Amniotic stem cell (primary cell): ENCODE results near the gene ADPRM.
"Not testable (repeated sequence)": the region's sequence is repeated elsewhere in the genome, so short reads cannot be mapped to it uniquely, and the experiment has no call there.

Source experiments
- DNase-seq: peaks from one replicate; lab custom pipeline; 2025; lab: John Stamatoyannopoulos, UW

ADPRM gene

GRCh38 chr17:10702574-10702973 is 5.2 kb downstream of the ADPRM start:
- no peak for DNase-seq

- DNase-seq = no peak
These were observed 8.3 kb downstream of the ADPRM start for GRCh38 chr17:10705727-10706126.

GRCh38 chr17:10713318-10713717 is 15.9 kb downstream of the ADPRM start:
- no peak for DNase-seq

GRCh38 chr17:10716218-10716617 is 18.8 kb downstream of the ADPRM start:
- DNase-seq = no peak

- no peak for DNase-seq
These were observed 21.2 kb downstream of the ADPRM start for GRCh38 chr17:10718547-10718946.

- no peak for DNase-seq
These were observed 27.3 kb downstream of the ADPRM start for GRCh38 chr17:10724546-10725195.

- DNase-seq = no peak
These were observed 27.9 kb downstream of the ADPRM start for GRCh38 chr17:10725262-10725661.

GRCh38 chr17:10726196-10726595 is 28.8 kb downstream of the ADPRM start:
- no peak for DNase-seq

GRCh38 chr17:10727192-10727591 is 29.8 kb downstream of the ADPRM start:
- DNase-seq = no peak

GRCh38 chr17:10728331-10728892 is 31.0 kb downstream of the ADPRM start:
- no peak for DNase-seq

GRCh38 chr17:10729334-10730193 is 32.2 kb downstream of the ADPRM start, which contains the start of gene TMEM220:
Gene TMEM220, minus strand, starts transcription at chr17:10730023. Its CDS starts 172 bp downstream, at chr17:10729851.
- peak; percentile 22 for DNase-seq

GRCh38 chr17:10730247-10730646 is 32.9 kb downstream of the ADPRM start:
- not testable (repeated sequence) for DNase-seq

- no peak for DNase-seq
These were observed 34.0 kb downstream of the ADPRM start for GRCh38 chr17:10731408-10731879.

GRCh38 chr17:10732121-10732520 is 34.7 kb downstream of the ADPRM start:
- DNase-seq = not testable (repeated sequence)

GRCh38 chr17:10733666-10734065 is 36.3 kb downstream of the ADPRM start:
- DNase-seq = no peak

- no peak for DNase-seq
These were observed 37.9 kb downstream of the ADPRM start for GRCh38 chr17:10735251-10735650.

- no peak for DNase-seq
These were observed 38.4 kb downstream of the ADPRM start for GRCh38 chr17:10735821-10736220.

GRCh38 chr17:10737168-10737622 is 39.8 kb downstream of the ADPRM start:
- DNase-seq = peak; percentile 13

GRCh38 chr17:10737736-10738135 is 40.3 kb downstream of the ADPRM start:
- no peak for DNase-seq

GRCh38 chr17:10738521-10739258 is 41.3 kb downstream of the ADPRM start:
- DNase-seq = no peak

GRCh38 chr17:10739386-10739785 is 42.0 kb downstream of the ADPRM start:
- DNase-seq = no peak
